NCI-H2196 (cell line): ENCODE results near the gene SLC6A20.

ENCODE experiments used
- DNase-seq: peaks from one replicate; lab custom pipeline; 2025; ENCODE audit not compliant: unreplicated experiment; lab: John Stamatoyannopoulos, UW

Gene SLC6A20

DNA sequence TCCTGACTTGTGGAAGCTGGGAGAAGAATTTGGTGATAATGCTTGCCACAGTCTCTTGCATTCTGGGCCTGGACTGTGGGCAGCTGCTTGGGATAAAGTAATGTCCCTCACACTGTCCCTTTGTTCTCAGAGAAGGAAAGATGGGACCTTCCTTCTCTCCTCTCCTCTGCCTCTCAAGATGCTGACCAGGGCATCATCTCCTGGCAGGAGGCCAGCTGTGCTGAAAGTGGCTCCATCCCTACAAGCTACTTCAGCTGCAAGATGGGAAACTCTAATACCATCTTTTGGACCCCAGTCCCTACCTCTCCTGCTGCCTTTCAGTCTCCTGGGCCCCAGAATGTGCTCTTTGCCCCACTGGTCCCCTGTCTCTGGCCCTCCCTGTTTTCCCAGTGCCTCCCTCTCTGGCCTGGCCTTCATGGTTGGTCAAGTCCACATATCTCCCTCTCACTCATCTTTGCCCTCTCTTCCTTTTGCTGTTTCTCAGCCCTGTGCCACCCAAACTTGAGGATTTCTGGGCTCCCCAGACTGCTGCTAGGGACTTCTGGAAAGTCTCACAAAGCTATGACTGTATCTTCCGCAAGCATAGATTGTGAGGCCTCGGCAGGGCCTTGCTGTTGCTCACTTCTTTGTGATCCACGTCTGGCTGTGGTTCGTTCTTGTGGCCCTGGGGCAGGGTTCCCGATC, 7.1 kb upstream of the SLC6A20 start:
- DNase-seq = no peak

DNA sequence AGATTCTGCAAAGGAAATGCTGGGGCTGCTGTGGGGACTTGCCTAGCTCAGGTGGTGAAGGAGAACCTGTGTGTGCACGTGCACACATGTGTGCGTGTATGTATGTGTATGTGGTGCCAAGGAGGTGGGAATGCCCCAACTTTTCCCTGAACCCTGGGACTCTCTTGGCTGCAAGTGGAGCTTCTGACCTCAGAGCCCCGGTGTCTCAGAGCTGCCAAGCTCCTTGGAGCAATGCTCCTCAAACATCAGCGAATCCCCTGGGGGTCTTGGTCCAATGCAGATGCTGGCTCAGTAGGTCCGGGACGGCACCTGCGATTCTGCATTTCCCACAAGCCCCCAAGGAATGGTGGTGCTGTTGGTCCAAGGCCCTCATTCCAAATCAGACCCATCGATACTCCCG, 5.8 kb upstream of the SLC6A20 start:
- DNase-seq = no peak

DNA sequence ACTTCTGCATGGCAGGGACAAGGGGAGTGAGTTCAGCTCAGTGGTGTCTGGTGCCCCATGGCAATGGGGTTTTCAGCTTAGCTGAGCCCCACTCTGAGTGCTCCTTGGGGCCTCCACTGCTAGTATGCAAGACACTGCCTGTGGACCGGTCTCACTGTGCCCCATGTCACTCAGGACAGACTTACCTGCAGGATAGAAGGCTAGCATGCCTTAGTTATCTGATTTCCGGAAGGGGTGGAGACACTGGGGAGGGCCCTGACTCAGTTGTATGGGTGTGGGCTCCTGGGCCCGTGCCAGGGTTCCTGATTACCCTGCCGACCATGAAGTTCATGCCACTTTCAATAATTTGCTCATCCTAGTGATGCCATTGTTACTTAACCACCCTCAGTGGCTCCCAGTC, 4.3 kb upstream of the SLC6A20 start:
- DNase-seq = no peak

DNA sequence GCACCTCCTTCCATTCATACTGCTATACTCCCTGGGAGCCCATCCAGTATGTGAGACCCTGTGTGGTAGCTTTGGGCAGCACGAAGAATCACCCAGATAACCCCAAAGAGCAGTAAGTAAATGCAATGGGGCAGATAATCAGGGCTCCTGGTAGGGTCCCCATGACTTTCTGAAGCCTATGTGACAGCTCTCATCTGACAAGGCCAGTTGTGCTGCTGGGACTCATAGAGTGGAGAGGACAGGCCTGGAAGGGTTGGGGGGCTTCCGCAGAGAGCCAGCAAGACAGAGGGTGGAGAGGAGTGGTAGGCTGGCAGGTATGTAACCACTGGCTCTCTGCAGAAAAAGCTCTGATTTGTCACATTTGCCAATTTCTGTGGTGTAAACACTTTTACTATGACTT, 3.2 kb upstream of the SLC6A20 start:
- no peak for DNase-seq

DNA sequence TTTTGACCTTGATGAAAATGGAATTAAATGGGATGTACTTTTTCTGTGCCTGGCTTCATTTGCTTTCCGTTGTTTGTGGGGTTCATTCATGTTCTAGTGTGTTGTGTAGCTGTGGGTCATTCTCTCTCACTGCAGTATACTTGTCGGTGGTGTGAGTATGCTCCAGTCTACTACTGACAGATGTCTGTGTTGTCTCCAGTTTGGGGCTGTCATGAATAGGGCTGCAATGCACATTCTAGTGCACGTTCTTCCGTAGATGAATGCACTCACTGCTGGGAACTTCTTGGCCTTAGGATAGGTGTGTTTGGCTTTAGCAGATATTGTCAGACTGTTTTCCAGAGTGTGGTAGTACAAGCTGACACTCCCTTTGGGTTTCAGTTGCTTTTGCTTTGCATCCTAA, 1.7 kb upstream of the SLC6A20 start:
- no peak for DNase-seq

DNA sequence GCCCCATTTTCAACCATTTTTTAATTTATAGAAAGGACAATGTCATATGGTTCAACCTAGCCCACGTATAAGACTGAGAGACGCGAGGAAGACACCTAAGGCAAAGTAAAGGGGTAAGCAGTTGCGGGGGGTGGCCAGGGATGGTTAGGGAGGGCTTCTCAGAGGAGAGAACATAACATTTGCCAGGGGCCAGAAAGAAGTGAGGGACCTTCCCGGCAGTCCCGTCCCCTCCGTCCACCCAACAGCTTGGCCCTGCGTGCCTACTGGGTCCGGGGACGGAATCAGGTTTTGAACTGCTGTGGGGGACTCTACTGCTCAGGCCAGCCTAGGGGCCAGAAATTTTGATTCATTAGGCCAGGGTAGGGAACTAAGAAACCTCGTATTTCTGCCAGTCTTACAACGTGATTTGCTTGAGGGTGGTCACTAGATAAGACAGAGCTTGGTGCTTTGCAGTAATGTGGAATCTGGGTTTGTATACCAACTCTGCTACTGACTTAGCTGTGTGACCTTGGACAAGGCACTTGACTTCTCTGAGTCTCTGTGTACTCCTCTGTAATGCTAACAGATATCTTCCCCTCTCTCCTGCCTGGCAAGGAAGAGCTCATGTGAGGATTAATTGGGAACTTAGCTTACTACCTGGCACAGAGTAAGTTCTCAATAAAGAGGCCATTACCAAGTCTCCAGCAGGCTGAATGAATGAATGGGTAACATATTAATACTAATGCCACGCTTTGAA, 734 bp upstream of the SLC6A20 start:
- DNase-seq = no peak

DNA sequence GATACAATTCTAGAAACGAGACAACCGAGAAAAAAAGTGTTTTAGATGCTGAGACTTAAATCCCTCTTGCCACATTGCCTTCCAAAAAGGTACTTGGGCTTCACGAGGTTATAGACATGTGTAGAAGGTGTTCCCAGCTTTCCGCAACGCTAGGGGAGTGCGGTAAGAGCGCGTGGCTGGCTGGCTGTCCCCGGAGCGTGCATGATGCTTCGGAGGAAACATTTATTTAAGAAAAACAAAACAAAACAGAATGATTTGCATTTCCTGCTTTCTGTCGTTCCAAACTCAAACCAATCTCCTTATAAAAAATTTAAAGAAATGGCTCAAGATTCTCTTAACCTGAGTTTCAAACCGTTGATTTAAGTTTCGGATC, 841 bp downstream of the SLC6A20 start:
- DNase-seq = no peak

DNA sequence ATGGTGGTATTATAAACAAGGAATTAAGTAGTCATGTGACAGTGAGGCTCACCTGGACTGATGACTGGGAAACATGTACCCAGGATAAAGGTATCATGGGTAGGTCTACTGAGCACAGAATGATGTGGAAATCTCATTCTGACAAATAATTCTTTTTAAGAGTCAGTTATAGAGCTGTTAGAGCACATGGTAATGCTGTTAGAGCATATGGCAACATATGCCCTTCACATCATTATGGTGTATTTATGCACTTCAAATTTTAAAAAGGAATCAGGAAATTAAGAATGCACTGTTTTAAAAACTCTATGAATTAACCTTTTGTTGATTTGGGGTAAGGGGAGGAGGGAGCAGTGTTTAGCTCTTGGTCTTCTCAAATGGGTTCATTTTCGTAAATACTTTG, 1.7 kb downstream of the SLC6A20 start:
- no peak for DNase-seq

DNA sequence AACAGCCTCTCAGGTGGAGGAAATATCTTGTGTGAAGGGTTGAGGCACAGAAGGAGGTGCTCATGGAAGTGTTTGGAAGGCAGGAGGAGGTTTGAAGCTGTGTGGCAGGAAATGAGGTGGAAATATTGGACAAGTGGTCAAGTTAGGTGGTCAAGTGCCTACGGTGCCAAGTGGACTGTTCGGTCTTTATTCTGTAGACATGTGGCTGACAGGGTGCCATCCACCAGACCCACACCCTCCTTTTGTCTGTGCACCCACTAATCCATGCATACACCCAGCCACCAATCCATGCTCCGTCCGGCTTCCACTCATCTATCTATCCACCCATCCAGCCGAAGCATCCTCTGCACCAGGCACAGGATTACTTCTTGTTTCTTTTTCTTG, 2.2 kb downstream of the SLC6A20 start:
- no peak for DNase-seq

DNA sequence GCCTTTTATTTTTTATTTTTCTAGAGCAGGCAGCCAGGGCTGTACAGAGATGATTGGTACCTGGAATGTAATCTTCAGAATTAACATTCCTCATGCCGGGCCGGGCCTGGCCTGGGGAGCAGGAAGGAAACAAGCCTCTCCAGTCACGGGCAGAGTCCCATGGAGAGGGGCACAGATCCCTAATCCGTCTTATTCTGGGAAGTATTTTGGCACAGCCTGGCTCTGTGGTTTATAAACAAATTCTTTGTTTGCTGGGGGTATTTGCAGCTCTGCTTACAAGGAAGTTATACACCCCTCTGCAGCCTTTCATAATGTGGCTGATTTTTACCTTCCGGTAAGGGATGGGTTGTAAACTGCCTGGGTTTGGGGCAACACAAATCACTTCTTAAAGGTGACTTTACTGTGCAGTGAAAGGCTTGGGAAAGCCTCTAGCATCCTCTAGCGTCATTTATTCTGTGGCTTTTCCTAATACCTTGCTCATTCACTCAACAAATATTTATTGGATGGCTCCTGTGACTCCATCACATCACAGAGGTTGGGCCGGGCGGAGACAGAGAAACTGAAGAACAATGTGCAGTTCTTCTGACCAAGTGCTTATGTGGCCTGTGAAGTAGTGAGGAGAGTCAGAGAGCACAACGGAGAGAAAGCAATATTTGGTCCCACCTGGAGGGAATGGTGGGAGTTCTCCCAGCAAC, 2.7 kb downstream of the SLC6A20 start:
- DNase-seq = no peak

DNA sequence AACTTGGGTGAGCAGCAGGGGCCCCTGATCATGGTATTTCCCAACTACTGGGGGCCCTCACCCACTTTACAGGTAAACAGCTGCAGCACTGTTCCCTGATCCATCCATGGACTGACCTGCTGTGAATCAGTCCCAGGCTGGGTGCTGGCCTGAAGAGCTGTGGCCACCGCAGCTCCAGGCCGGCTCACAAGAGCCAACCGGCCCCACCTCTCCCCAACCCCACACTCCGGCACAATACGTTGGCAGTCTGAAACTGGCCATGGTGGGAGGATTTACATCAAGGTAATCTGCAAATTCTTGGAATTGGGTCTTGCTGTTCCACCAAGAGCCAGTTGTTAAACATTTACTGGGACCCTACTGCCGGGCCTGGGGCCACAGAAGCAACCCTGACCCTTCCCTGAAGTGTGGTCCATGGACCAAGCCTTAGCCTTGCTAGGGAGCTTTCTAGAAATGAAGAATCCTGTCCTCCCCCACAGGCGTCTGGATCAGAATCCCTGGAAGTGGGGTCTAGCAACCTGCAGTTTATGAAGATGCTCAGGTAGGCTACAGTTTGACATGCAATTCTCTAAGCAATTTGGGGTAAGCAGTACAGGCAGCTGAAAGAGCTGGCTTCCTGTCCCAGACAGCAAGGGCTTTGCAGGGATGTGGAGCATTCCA, 3.7 kb downstream of the SLC6A20 start:
- DNase-seq = no peak

DNA sequence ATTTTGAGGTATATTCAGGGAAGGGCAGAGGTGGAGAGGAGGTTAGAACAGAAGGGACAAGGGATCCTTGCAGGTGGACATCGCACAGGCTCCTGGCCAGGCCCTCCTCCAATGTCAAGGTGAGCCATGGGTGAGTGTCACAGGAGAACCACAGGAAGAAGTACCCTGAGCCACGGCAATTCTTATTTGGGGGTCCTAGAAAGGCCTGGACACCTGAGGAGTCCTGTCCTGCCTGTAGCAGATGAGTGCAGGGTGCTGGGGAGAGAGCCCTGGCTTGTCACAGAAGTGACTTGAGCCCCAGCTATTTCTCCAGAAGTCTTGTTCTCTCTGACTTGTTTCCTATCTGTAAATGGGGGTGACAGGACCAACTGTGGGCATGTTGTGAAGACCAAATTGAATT, 4.3 kb downstream of the SLC6A20 start:
- DNase-seq = no peak

DNA sequence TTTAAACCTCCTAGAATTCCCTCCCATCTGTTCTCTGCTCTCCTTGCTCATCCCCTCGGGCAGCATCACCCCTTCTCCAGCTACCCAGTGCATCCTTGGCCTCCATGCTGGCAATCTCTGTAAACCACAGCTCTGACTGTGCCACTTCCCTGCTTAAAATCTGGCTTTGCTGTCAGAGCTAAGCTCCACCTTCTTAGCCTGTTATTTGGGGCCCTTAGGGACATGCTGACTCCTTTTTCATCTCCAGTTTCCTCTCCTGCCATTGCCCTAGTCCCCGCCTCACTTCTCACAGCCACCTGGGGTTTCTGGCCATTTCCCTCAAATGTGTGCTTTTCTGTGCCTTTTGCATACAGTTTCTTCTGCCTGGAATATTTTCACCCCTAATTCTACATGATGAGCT, 5.7 kb downstream of the SLC6A20 start:
- DNase-seq = no peak

DNA sequence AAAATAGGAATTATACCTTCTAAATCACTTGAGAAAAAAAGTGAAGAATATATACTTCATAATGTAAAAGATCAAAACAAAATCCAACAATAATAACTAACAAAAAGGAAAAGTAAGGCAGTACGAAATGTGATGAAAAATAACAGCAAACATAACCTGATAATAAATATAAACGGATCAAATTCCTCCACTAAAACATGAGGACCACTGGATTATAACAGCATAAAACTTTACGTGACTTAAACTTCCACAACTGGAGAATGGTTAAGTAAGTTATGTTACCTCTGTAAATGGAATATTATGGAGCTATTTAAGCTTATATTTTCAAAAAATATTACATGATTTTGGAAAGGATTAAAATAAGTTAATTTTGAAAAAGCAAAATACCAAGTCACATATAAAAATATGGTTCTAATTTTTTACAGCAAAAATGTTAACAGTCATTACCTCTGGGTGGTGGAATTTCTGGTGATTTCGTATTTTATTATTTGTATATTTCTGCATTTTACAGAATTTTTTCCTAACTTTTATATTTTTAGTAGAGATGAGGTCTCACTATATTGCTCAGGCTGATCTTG, 7.0 kb downstream of the SLC6A20 start:
- no peak for DNase-seq

DNA sequence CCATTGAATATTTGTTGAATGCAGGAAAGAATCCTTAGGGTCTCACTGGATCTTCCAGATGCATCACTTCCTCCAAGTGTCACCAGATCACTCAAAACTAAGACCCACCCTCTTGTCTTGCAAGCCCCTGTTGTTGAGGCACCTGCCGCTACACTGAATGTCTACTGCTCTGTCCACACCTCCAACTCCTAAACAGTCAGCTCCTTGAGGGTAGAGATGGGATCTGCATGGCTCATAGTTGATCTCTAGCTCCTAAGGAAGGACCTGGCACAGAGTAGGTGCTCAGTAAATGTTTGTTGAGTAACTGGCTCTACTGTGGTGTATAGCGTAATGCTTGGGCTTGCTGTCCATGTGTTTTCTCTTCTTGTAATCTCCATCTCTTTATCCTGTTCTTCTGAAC, 8.8 kb downstream of the SLC6A20 start:
- no peak for DNase-seq

DNA sequence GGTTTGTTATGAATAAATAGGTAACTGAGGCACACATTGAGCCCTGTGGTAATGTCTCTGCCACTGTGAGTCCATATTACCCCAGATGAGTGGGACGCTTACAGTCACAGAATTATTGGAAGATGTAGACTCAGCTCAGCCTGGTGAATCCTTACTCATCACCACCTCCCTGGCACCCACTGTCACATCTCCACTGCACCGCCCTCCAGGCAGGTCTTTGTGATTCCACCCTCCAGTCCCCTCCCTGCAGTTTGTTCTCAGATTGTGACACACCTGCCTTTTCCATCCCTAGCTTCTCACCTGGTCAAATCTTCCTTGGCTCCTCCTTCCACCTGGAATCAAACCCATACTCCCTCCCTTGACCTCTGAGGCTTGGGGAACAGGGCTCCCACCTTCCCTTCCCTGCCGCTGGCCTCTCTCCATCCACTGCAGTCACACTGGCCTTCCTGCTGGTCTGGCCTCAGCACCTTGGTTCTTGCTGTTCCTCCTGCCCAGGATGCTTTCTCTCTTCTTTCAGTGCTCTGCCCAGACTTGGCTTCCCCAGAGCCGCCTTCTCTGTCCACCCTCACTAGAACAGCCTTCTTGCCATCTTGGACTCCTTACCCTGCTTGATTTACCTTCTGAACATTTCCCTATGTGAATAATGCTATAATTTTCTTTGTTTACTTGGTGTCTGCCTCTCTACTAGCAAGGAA, 9.4 kb downstream of the SLC6A20 start:
- no peak for DNase-seq

DNA sequence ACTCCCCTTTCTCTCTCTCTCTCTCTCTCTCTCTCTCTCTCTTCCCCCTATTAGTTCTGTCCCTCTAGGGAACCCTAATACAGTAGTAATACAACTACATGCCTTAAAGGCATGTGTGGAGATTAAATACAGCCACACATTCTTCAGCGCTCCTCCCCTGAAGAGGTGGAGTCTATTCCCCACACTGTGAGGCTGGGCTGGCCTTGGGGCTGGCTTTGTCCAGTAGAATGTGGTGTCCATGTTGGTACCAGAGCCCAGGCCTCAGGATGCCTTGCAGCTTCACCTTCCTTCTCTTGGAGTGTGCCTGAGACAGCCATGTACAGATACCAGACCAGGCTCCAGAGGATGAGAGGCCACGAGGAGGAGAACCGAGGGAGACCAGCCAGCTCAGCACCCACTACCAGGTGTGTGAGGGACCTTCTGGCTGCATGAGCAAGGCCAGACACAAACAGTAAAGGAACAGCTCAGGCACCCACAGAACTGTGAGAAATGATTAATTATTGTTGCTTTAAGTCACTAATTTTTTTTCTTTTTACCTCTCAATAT, 10.7 kb downstream of the SLC6A20 start:
- DNase-seq = no peak

DNA sequence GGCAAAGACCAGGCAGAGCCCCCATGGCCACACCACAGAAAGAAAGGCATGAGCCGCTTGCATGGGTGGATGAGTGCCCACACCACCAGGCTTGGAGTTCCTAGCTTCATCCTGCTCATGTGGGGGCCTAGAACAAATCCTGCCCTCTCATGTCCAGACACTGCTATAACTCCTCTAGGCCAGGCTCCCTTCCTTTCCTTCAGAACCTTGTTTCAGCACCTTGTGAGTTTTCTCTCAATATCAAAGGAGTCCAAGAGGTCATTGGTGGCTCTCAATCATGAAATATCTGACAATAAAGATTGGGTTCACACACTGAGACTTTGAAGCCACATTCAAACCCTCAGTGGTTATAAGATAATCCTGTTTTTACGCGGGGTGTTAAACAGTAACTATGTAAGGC, 12.7 kb downstream of the SLC6A20 start:
- no peak for DNase-seq

DNA sequence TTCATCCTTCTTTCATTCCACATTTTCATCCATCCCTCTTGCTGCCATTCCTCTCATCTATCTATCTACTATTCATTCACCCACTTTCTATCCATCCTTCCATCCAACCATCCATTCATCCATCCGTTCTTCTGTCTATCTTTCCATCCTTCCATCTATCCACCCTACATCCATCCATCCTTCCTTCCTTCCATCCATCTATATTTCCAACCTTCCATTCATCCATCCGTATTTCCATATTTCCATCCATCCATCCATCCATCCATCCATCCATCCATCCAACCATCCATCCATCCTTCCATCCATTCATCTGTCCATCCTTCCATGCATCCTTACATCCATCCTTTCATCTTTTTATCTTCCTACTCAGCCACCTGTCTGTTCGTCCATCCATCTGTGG, 14.0 kb downstream of the SLC6A20 start:
- no peak for DNase-seq

DNA sequence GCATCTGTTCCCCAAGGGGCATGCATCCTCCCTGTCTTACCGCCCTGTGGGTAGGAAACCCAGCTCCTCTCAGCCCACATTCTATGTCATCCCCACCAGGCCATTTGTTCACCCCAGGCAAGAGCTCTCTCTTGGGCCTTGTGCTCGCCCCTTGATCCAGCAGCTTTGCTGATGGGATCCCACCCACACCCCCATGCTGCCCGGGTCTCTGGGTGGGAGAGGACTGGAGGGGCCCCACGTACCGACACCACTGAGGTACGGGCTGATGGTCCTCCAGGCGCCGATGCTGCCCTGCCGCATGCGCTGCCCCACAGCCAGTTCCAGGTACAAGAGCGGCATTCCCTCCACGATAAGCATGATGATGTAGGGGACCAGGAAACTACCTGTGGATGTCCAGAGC, 14.5 kb downstream of the SLC6A20 start:
- DNase-seq = no peak

DNA sequence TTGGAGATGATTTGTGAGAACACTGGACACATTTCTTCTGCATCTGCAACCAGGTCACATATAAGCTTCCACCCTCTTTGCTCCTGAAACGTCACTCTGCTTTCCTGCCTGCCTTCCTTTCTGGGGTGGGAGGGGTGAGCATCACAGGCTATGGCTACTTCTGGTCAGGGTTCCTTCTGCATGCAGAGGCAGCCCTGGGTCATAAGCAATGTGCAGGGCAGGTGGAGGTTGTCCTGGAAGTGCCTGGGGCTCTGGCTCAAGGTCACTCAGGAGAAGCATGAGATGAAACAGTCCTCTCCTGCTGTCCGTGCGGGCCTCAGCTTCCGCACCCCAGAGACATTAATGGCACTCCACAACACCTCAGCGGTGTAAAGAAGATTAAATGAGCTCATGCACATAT, 15.1 kb downstream of the SLC6A20 start:
- DNase-seq = no peak
